Cerebellar nuclear complex (tissue), 1 donor: ENCODE results near the gene DRC1.
"Not testable (repeated sequence)": the region's sequence is repeated elsewhere in the genome, so short reads cannot be mapped to it uniquely, and the experiment has no call there.

Experiments
- DNase-seq, 2 experiments: peaks; one replicate each; lab custom pipeline; 2025; lab: John Stamatoyannopoulos, UW

DRC1 gene

GRCh38 chr2:26463244-26464192 lies 61.8 kb downstream of the DRC1 start:
- no peak for DNase-seq

GRCh38 chr2:26464390-26465265 lies 62.9 kb downstream of the DRC1 start:
- no peak for DNase-seq

GRCh38 chr2:26465266-26465925 lies 63.7 kb downstream of the DRC1 start:
- no peak for DNase-seq

GRCh38 chr2:26465981-26466471 lies 64.3 kb downstream of the DRC1 start:
- DNase-seq, result no peak

- no peak for DNase-seq
These were observed 65.1 kb downstream of the DRC1 start for GRCh38 chr2:26466662-26467310.

GRCh38 chr2:26468544-26468943 lies 66.8 kb downstream of the DRC1 start:
- not testable (repeated sequence) for DNase-seq

GRCh38 chr2:26469092-26469710 lies 67.5 kb downstream of the DRC1 start:
- no peak for DNase-seq

GRCh38 chr2:26469955-26470354 lies 68.2 kb downstream of the DRC1 start:
- no peak for DNase-seq

GRCh38 chr2:26470601-26471260 lies 69.0 kb downstream of the DRC1 start:
- no peak for DNase-seq

GRCh38 chr2:26471289-26471688 lies 69.6 kb downstream of the DRC1 start:
- peak; percentile 51 to 68 for DNase-seq

GRCh38 chr2:26471766-26472706 lies 70.3 kb downstream of the DRC1 start:
- DNase-seq, result no peak

GRCh38 chr2:26472821-26473655 lies 71.3 kb downstream of the DRC1 start:
- no peak for DNase-seq

GRCh38 chr2:26473796-26474195 lies 72.1 kb downstream of the DRC1 start:
- no peak for DNase-seq

- DNase-seq, result no peak
These were observed 72.6 kb downstream of the DRC1 start for GRCh38 chr2:26474261-26474785.

GRCh38 chr2:26475037-26475436 lies 73.3 kb downstream of the DRC1 start:
- no peak for DNase-seq

GRCh38 chr2:26475832-26476501 lies 74.2 kb downstream of the DRC1 start:
- no peak for DNase-seq

GRCh38 chr2:26477126-26477910 lies 75.6 kb downstream of the DRC1 start:
- DNase-seq, result no peak
